ENCODE measurements around the gene MPV17. TPM values are rescaled to one million over a fixed set of nuclear protein-coding genes. Genes with fewer than 3 reads are reported as not detected.

Gene MPV17
- polyA plus RNA-seq, 1 donor from 2014 or later: 79.6 TPM

DNA sequence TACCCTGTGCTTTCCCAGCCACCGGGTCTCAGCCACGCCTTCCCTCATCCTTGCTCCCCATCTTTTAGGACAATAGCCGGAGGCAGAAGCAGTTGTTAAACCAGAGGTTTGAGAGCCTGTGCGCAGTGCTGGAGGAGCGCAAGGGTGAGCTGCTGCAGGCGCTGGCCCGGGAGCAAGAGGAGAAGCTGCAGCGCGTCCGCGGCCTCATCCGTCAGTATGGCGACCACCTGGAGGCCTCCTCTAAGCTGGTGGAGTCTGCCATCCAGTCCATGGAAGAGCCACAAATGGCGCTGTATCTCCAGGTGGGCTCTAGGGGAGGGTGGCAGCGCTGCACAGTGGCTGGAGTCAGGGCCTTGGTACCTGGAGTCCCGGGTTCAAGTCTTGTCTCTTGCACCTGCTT is 17.4 kb downstream of the MPV17 start:
- H3F3A ChIP-seq (ENCODE audit: insufficient read depth, low read length, poor library complexity, severe bottlenecking): no peaks in the 10 kb centered on the region
- H3K4me2 ChIP-seq (ENCODE audit: low read length): no peak overlapping the region
- no peak overlapping the region for H2AFZ ChIP-seq (ENCODE audit: low read depth, low read length)
- H3K9me2 ChIP-seq (ENCODE audit: insufficient read depth, low read length): no peaks in the 10 kb centered on the region
- H3K27me3 ChIP-seq (ENCODE audit: insufficient read depth, low read depth, low read length): peaks cover 48% of the 10 kb centered on the region
- H3K4me3 ChIP-seq (ENCODE audit: low read length): no peak overlapping the region
- H3K36me3 ChIP-seq (ENCODE audit: insufficient read depth, low read length): no peaks in the 10 kb centered on the region
- H3K27ac ChIP-seq (ENCODE audit: low read length): no peak overlapping the region
- H3K9me3 ChIP-seq (ENCODE audit: low read length): no peaks in the 10 kb centered on the region
- TF ChIP-seq, protein P1, sequence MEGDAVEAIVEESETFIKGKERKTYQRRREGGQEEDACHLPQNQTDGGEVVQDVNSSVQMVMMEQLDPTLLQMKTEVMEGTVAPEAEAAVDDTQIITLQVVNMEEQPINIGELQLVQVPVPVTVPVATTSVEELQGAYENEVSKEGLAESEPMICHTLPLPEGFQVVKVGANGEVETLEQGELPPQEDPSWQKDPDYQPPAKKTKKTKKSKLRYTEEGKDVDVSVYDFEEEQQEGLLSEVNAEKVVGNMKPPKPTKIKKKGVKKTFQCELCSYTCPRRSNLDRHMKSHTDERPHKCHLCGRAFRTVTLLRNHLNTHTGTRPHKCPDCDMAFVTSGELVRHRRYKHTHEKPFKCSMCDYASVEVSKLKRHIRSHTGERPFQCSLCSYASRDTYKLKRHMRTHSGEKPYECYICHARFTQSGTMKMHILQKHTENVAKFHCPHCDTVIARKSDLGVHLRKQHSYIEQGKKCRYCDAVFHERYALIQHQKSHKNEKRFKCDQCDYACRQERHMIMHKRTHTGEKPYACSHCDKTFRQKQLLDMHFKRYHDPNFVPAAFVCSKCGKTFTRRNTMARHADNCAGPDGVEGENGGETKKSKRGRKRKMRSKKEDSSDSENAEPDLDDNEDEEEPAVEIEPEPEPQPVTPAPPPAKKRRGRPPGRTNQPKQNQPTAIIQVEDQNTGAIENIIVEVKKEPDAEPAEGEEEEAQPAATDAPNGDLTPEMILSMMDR (IDR thresholded peaks at IDR 0.05; ENCODE audit: poor library complexity, severe bottlenecking): no peak
- TF ChIP-seq EP300 (conservative IDR thresholded peaks at IDR 0.05; ENCODE audit: poor library complexity, severe bottlenecking) (no peak), SMC3 (conservative IDR thresholded peaks at IDR 0.05; ENCODE audit: poor library complexity) (no peak), EZH2 (IDR thresholded peaks at IDR 0.05; ENCODE audit: borderline replicate concordance, insufficient read depth, low read length, poor library complexity, severe bottlenecking) (no peak), POLR2AphosphoS5 (IDR thresholded peaks at IDR 0.05) (no peak), MXI1 (conservative IDR thresholded peaks at IDR 0.05; ENCODE audit: poor library complexity, severe bottlenecking) (no peak), TAF1 (IDR thresholded peaks at IDR 0.05; ENCODE audit: low read depth) (no peak), RAD21 (conservative IDR thresholded peaks at IDR 0.05) (no peak)
- TF ChIP-seq, protein P2, sequence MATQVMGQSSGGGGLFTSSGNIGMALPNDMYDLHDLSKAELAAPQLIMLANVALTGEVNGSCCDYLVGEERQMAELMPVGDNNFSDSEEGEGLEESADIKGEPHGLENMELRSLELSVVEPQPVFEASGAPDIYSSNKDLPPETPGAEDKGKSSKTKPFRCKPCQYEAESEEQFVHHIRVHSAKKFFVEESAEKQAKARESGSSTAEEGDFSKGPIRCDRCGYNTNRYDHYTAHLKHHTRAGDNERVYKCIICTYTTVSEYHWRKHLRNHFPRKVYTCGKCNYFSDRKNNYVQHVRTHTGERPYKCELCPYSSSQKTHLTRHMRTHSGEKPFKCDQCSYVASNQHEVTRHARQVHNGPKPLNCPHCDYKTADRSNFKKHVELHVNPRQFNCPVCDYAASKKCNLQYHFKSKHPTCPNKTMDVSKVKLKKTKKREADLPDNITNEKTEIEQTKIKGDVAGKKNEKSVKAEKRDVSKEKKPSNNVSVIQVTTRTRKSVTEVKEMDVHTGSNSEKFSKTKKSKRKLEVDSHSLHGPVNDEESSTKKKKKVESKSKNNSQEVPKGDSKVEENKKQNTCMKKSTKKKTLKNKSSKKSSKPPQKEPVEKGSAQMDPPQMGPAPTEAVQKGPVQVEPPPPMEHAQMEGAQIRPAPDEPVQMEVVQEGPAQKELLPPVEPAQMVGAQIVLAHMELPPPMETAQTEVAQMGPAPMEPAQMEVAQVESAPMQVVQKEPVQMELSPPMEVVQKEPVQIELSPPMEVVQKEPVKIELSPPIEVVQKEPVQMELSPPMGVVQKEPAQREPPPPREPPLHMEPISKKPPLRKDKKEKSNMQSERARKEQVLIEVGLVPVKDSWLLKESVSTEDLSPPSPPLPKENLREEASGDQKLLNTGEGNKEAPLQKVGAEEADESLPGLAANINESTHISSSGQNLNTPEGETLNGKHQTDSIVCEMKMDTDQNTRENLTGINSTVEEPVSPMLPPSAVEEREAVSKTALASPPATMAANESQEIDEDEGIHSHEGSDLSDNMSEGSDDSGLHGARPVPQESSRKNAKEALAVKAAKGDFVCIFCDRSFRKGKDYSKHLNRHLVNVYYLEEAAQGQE (IDR thresholded peaks at IDR 0.05; ENCODE audit: borderline replicate concordance): no peak
- no peak overlapping the region for H3K9ac ChIP-seq (ENCODE audit: low read length)
- H4K20me1 ChIP-seq (ENCODE audit: insufficient read depth): no peaks in the 10 kb centered on the region
- no peaks in the 10 kb centered on the region for H3K79me2 ChIP-seq (replicated peaks; ENCODE audit: insufficient read depth, low read length)

DNA sequence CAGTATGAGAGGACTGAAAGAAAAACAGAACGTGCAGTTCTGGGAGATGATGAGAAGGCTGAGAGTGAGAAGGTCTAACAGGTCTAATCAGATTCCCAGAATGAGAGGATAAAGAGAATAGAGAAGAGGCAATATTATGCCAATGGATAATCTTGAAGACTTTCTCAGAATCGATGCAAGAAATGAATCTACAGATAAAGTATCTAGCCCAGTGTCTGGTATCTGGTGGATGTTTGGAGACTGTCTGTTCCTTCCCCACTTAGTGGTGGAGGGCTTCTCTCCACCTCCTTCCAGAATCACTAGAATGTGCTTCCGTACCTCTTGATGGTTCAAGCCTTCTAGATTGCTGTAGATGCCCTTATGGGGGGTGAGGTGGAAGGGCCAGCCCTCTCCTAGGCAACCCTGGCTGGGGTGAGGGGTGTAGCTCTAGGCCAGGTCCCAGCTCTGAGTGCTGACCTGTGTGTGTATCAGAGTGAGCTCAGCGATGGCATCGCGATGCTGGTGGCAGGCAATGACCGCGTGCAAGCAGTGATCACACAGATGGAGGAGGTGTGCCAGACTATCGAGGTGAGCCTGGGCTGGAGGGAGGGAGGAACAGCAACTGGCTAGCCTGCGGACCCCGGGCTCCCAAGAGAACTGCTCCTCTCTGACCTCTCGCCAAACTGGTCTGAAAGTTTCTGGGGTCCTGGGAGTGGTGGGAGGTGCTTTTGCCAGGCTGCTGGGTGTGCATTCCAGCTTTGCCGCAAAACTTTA is 18.2 kb downstream of the MPV17 start:
- Histone ChIP-seq H3K27ac (ENCODE audit: low read length) (no peak overlapping the region), H3K9me3 (ENCODE audit: low read length) (no peaks in the 10 kb centered on the region), H3K27me3 (ENCODE audit: insufficient read depth, low read depth, low read length) (peaks cover 48% of the 10 kb centered on the region), H3K79me2 (replicated peaks; ENCODE audit: insufficient read depth, low read length) (no peaks in the 10 kb centered on the region), H3K4me2 (ENCODE audit: low read length) (no peak overlapping the region), H3K9ac (ENCODE audit: low read length) (no peak overlapping the region), H3K9me2 (ENCODE audit: insufficient read depth, low read length) (no peaks in the 10 kb centered on the region), H3K4me3 (ENCODE audit: low read length) (no peak overlapping the region), H4K20me1 (ENCODE audit: insufficient read depth) (no peaks in the 10 kb centered on the region), H3F3A (ENCODE audit: insufficient read depth, low read length, poor library complexity, severe bottlenecking) (no peaks in the 10 kb centered on the region), H3K36me3 (ENCODE audit: insufficient read depth, low read length) (no peaks in the 10 kb centered on the region), H2AFZ (ENCODE audit: low read depth, low read length) (no peak overlapping the region)
- TF ChIP-seq POLR2AphosphoS5 (IDR thresholded peaks at IDR 0.05) (no peak), MXI1 (conservative IDR thresholded peaks at IDR 0.05; ENCODE audit: poor library complexity, severe bottlenecking) (no peak), TAF1 (IDR thresholded peaks at IDR 0.05; ENCODE audit: low read depth) (no peak), SMC3 (conservative IDR thresholded peaks at IDR 0.05; ENCODE audit: poor library complexity) (no peak), RAD21 (conservative IDR thresholded peaks at IDR 0.05) (no peak), EZH2 (IDR thresholded peaks at IDR 0.05; ENCODE audit: borderline replicate concordance, insufficient read depth, low read length, poor library complexity, severe bottlenecking) (no peak), EP300 (conservative IDR thresholded peaks at IDR 0.05; ENCODE audit: poor library complexity, severe bottlenecking) (no peak)
- TF ChIP-seq, protein P1 (IDR thresholded peaks at IDR 0.05; ENCODE audit: poor library complexity, severe bottlenecking): no peak
- TF ChIP-seq, protein P2 (IDR thresholded peaks at IDR 0.05; ENCODE audit: borderline replicate concordance): no peak
